Fibroblast of gingiva (primary cell): ENCODE measurements around the gene SH3GL2.

ENCODE experiments used
- DNase-seq: peaks from one replicate; pipeline ENCODE4 v3.0.0-alpha.2; 2011; ENCODE audit warnings: low read depth

Gene SH3GL2

GRCh38 chr9:17578911-17579793, at the start of gene SH3GL2:
Gene SH3GL2, plus strand, starts transcription at chr9:17579066.
- peak; percentile 4 for DNase-seq

DNA sequence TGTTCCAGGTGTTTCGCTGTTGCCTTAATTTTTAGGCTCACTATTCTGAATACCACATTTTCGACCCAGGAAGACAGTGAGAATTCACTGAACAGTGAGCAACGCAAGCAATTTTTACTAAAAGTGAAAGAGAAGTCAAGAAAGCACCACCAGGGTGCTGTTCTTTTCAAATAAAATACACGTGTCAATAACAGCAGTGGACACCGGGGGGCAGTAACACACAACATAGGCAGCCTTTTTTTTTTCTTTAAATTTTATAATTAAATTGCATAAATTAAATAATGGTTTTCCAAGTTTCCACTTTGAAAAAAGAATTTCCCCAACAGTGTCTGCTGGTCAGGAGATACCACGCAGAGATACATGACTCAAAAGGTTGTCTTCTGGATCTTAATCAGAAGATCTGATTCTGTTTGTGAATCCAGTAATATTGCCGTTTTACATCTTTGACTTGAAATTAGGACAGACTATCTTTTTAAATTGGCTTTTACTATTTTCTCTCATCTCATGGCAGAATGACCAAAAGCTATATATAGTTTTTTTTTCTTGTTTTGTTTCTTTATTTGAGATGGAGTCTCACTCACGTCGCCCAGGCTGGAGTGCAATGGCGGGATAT, 47.1 kb upstream of the SH3GL2 start:
- peak; percentile 31 for DNase-seq

- no peak for DNase-seq
Observed at GRCh38 chr9:17532461-17532860, 46.4 kb upstream of the SH3GL2 start.

DNA sequence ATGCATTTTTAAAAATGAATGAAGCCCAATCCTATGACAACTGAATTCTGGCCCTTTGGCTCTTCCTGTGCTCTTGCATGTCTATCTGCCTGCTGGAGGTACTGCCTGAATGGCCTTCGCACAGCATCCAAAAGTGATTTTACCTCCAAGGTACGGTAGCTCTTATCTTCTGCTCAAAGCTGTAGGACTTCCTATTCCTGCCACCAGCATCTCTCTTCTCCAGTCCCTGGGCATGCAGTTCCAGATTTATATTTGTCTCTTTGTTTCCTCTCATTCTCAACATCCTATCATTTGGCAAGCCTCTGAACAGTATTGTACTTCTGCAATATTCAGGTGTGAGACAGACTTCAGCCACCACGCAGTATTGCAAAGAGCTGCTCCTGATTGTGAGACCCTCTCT, 43.7 kb upstream of the SH3GL2 start:
- DNase-seq = no peak

DNA sequence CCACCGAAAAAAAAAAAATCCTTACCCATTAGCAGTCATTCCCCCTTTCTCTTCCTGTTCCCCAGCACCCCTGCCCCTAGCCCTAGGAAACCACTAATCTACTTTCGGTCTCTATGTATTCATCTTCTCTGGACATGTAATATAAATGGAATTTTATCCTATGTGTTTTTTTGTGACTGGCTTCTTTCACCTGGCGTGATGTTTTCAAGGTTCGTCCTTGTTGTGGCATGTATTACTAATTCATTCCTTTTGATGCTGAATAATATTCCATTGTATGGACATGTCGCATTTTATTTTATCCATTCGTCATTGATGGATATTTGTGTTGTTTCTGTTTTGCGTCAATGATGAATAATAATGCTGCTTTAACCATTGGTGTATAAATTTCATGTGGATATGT, 42.8 kb upstream of the SH3GL2 start:
- DNase-seq = no peak

- DNase-seq = no peak
Observed at GRCh38 chr9:17551023-17551422, 27.8 kb upstream of the SH3GL2 start.

DNA sequence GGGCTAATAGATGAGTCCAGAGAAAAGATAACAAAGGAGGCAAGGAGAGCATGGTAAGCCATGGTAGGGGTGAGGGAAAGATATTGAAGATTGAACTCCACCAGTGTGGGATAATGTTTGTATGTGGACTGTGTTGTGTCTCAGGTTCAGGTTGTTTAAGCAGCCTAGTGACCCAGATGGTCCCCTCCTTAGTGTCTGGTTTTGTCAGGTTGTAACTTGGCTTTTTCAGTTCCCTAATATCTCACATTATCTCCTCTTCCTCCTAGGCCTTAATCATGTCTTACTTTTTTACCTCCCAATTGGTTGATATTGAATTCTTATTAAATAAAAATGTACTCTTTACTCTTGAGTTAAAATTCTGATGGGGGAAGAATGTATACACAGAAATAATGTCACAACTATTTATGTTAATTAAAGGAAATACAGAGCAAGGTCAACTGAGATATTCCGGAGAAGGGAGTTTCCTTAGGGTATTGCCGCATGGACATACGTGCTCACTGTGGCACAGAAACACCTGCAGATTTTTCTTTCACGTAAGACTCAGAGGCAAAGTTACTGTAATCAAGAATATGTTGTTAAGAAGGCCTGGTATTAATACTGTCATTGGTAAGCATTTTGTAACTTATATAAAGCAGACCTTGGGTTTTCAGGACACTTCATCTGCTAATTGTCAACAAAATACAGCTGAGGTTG, 23.4 kb upstream of the SH3GL2 start:
- no peak for DNase-seq

DNA sequence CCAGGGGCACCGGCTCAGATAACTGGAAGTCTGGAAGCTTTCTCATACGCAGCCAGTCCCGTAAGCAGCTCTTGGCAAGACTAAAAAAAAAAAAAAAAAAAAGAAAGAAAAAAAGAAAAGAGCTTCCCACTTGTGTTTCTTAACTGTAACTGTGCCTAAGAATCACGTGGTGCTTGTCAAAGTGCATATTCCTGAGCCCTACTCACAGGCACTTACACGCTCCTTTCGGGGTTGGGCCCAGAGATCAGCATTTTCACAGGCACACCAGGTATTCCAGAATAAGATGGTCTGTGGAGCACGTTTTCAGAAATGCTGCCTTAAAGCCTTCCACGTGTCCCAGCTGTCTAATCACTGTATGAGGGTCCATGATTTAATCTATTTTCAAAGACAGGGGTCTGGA, 22.6 kb upstream of the SH3GL2 start:
- DNase-seq = no peak

GRCh38 chr9:17556935-17557334, 21.9 kb upstream of the SH3GL2 start:
- no peak for DNase-seq

- no peak for DNase-seq
Observed at GRCh38 chr9:17571825-17572224, 7.0 kb upstream of the SH3GL2 start.

DNA sequence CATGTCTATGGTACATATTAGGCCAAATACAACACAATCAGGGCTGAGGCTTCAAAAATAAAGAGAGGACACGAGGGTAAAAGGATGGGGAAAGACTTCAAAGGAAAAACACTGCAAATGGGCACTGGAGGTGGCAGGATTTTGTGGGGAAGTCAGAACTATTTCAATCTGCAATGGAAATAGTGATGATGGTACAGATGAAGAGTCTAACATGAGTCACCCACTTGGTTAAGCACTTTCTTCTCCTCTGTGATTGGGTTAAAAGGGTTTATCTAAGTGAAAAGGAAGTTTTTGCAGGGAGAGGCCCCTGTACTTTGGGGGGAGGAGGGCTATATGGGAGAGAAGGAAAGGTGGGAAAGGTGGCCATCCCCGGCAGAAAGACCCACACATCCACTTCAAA, 4.5 kb upstream of the SH3GL2 start:
- DNase-seq = no peak

GRCh38 chr9:17578577-17578910, 322 bp upstream of the SH3GL2 start:
- no peak for DNase-seq

DNA sequence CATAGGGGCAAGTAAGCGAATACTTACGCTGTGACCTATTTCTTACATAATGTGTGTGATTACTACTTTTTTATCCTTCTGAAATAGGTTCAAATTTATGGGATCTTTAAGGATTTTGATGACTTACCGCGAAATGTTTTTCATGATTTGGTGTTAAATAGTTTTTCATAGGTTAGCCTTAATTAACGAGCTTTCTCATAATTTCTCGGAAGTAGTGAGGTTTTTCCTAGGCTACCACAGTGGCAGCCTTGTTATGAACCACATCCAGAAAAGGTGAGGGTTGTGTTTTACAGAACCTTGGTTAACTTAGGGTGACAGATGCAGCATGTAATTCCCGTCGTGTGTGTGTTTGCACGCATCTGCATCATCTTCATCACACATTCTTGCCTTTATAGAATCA, 1.3 kb downstream of the SH3GL2 start:
- DNase-seq = no peak

DNA sequence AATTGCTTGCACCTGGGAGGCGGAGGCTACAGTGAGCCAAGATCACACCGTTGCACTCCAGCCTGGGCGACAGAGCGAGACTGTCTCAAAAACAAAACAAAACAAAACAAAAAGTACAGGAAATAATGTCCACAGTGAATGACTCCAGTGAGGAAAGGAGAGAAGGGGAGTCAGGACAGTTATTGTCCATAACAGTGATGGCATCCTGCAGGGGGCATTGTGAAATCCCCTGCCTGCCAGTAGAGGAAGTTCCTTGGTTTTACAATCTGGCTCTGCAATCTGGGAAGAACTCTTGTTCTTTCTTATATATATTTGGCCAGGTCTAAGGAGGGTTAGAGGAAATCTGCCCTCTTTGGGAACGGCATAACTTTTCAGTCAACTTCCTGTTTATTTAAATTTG, 8.2 kb downstream of the SH3GL2 start:
- DNase-seq = no peak

DNA sequence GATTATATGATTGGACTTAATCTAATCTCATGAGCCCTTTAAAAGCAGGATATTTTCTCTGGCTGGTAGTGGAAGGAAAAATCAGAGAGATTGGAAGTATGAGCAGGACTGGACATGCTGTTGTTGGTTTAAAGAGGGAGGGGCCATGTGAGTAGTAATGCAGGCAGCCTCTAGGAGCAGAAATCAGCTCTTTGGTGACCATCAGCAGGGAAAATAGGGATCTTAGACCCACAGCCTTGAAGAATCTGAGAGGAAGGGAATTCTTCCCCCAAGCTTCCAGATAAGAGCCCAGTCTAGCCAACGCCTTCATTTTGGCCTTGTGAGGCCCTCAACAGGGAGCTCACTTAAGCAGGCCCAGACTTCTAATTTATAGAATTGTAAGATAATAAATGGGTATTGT, 9.5 kb downstream of the SH3GL2 start:
- no peak for DNase-seq

- DNase-seq = no peak
Observed at GRCh38 chr9:17588941-17589340, 10.1 kb downstream of the SH3GL2 start.

- no peak for DNase-seq
Observed at GRCh38 chr9:17589771-17590170, 10.9 kb downstream of the SH3GL2 start.

GRCh38 chr9:17594961-17595360, 16.1 kb downstream of the SH3GL2 start:
- DNase-seq = no peak

- DNase-seq = no peak
Observed at GRCh38 chr9:17597977-17598376, 19.1 kb downstream of the SH3GL2 start.

GRCh38 chr9:17600962-17601593, 22.2 kb downstream of the SH3GL2 start:
- no peak for DNase-seq

DNA sequence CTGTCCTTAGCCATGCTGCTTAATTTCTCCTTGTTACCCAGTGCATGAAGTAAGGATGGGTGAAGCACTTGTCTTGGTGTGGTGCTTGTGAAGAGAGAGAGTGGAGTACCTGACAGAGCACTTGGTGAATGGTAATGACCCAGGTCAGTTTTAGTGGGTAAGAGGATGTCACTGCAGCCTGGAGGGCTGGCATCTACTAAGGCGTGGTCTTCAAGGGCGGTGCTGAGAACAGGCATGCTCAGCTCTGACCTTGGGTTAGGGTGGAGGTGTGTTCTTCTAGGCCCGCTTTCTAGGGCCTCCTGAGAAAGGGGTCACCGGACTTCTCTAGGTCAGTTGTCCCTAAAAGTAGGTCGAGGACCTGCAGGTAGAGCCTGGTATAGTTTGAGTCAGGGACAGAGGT, 25.7 kb downstream of the SH3GL2 start:
- DNase-seq = no peak

DNA sequence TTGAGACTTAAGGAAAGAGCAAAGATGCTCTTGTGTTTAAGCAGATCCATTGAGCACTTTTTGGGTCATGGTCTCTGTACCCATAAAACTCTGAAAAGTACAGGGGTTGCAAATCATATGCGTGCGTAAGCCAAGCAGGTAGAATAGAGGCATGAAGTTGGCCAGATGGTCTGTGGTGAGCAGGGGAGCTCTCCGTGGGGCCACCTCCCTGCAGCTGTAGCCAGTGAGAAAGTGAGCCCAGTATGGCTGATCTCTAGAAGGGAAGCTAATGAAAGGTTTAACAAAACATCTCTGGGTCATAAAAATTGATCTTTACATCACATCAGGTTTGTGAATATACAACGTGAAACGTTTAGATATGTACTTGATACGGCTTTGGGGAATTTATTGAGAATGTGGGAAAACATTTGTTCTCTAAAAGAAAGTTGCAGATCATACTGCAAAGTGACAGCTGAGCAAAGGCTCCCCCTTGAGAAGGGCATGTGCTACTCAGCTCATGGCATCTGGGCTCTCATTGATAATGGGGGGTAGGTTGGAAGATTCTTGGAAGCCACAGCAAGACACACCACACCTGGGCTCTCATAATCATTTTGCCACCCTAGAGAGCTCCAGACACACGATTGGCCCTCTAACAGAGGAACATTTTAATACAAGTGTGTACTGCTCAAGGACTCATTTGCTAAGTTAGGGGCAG, 30.6 kb downstream of the SH3GL2 start:
- DNase-seq = no peak
